Motor neuron (in vitro differentiated cells): ENCODE data around the gene APBB2. TPM values are rescaled to one million over a fixed set of nuclear protein-coding genes. Genes with fewer than 3 reads are reported as not detected.
A peak's percentile ranks its signal among the peaks of the same experiment; 100 is the strongest.
"Not testable (repeated sequence)": the region's sequence is repeated elsewhere in the genome, so short reads cannot be mapped to it uniquely, and the experiment has no call there.

ENCODE experiments used
- ATAC-seq, 8 experiments: fragments of 200-7000 bp; cut with Tn5 transposase; replicated peaks in 6 of 8; 2 replicates each; pipeline ENCODE4 v1.8.0; 2021; ENCODE audit warnings: mild to moderate bottlenecking in 8 of 8, moderate library complexity in 8 of 8
- H3K27ac ChIP-seq, 2 donors: fragments of 250-450 bp; sonication (Bioruptor Pico); 2 replicates each; pipeline ENCODE4 v1.9.0; 2021; ENCODE audit warnings: antibody characterized with exemption in 2 of 2, mild to moderate bottlenecking in 2 of 2, moderate library complexity in 1 of 2
- H3K4me1 ChIP-seq, 2 donors: fragments of 250-450 bp; sonication (Bioruptor Pico); replicated peaks in 1 of 2; 2 replicates each; pipeline ENCODE4 v1.6.1; 2021; ENCODE audit warnings: antibody characterized with exemption in 2 of 2, mild to moderate bottlenecking in 2 of 2, moderate library complexity in 1 of 2
- H3K4me3 ChIP-seq, 5 donors: fragments of 250-450 bp; sonication (Bioruptor Pico); 2 replicates each; pipeline ENCODE4 v1.9.0; 2021; ENCODE audit warnings: antibody characterized with exemption in 5 of 5, mild to moderate bottlenecking in 5 of 5, moderate library complexity in 4 of 5
- WGBS, 10 experiments: fragments of 450-650 bp; shearing (Covaris generic); methylation state at CpG; one replicate each; pipeline ENCODE4 v1.0.0; 2022; 5-methylcytosine and 5-hydroxymethylcytosine counted together
- in situ Hi-C, 9 experiments: fragments of 400-800 bp; cut with MboI; loops; one replicate each; pipeline ENCODE4 v1.15.0; 2021; ENCODE audit warnings: low sequenced_read_pairs in 9 of 9, low pct_unique_long_range_greater_than_20kb in 2 of 9; ENCODE audit not compliant: unreplicated experiment in 9 of 9
- total RNA-seq, 8 experiments: library from RNA; unstranded; fragments of 300-600 nt; gene quantifications; 2 replicates each; pipeline versions ENCODE4 v1.2.3 to v1.2.4, GENCODE V29; 2022

APBB2 gene
- total RNA-seq, 8 experiments from 2014 or later: 32.2 to 68.9 (median 52.0) TPM

- peak in 1 of 8 experiments; percentile 19 for ATAC-seq
- WGBS, 10 experiments: 78 to 100% (median 86%) methylated on average over 1 to 15 of the region's 19 CpGs; no CpG with 5 or more reads in 1 of the 10 experiments
- no peak overlapping the region for H3K27ac ChIP-seq
- no peak overlapping the region for H3K4me3 ChIP-seq
- in situ Hi-C loops: no loop called here
- no peaks in the 10 kb centered on the region for H3K4me1 ChIP-seq
Observed at GRCh38 chr4:40825014-40825838, 389.1 kb downstream of the APBB2 start.

GRCh38 chr4:40822420-40823166, 391.7 kb downstream of the APBB2 start:
- peak in 2 of 8 experiments; percentile 21 to 68 for ATAC-seq
- Histone ChIP-seq H3K4me3 (no peak overlapping the region), H3K4me1 (no peaks in the 10 kb centered on the region), H3K27ac (no peak overlapping the region)
- WGBS, 10 experiments: 53 to 100% (median 90%) methylated on average over 1 to 7 of the region's 8 CpGs; no CpG with 5 or more reads in 1 of the 10 experiments
- in situ Hi-C loops: no loop called here

GRCh38 chr4:40820101-40820500, 394.2 kb downstream of the APBB2 start:
- H3K27ac ChIP-seq: no peak overlapping the region
- in situ Hi-C loops: no loop called here
- WGBS, 10 experiments: 88 to 100% (median 93%) methylated on average over 2 to 8 of the region's 11 CpGs; no CpG with 5 or more reads in 3 of the 10 experiments
- no peak overlapping the region for H3K4me3 ChIP-seq
- no peak for ATAC-seq
- no peaks in the 10 kb centered on the region for H3K4me1 ChIP-seq

GRCh38 chr4:40817157-40817556, 397.2 kb downstream of the APBB2 start:
- WGBS, 10 experiments: 88 to 100% (median 100%) methylated on average over 1 to 6 of the region's 6 CpGs; no CpG with 5 or more reads in 3 of the 10 experiments
- in situ Hi-C loops, H3K27ac ChIP-seq, H3K4me3 ChIP-seq, H3K4me1 ChIP-seq, ATAC-seq: not testable (repeated sequence)

GRCh38 chr4:40812856-40813255, 401.5 kb downstream of the APBB2 start:
- no peak overlapping the region for H3K27ac ChIP-seq
- WGBS, 10 experiments: 24 to 100% (median 82%) methylated on average over 1 to 2 of the region's 2 CpGs; no CpG with 5 or more reads in 2 of the 10 experiments

GRCh38 chr4:40812386-40812785, 402.0 kb downstream of the APBB2 start:
- no peaks in the 10 kb centered on the region for H3K4me1 ChIP-seq
- H3K27ac ChIP-seq: no peak overlapping the region
- no peak for ATAC-seq
- no peak overlapping the region for H3K4me3 ChIP-seq
- 60 to 100% (median 94%) methylated on average over 1 to 8 of the region's 8 CpGs; no CpG with 5 or more reads in 1 of the 10 experiments for WGBS, 10 experiments
- in situ Hi-C loops: no loop called here

More at GRCh38 chr4:40812856-40813255, 401.5 kb downstream of the APBB2 start:
- no peak overlapping the region for H3K4me3 ChIP-seq
- in situ Hi-C loops: no loop called here
- H3K4me1 ChIP-seq: no peaks in the 10 kb centered on the region
- no peak for ATAC-seq

- in situ Hi-C loops: no loop called here
- Histone ChIP-seq H3K4me1 (no peaks in the 10 kb centered on the region), H3K4me3 (no peak overlapping the region), H3K27ac (no peak overlapping the region)
- ATAC-seq: no peak
- WGBS, 10 experiments: 51 to 100% (median 88%) methylated on average over 1 to 7 of the region's 7 CpGs
Observed at GRCh38 chr4:40811956-40812355, 402.4 kb downstream of the APBB2 start.

GRCh38 chr4:40808926-40809457, 405.4 kb downstream of the APBB2 start:
- Histone ChIP-seq H3K27ac (no peak overlapping the region), H3K4me3 (no peak overlapping the region), H3K4me1 (no peaks in the 10 kb centered on the region)
- 73 to 100% (median 90%) methylated on average over 1 to 7 of the region's 8 CpGs; no CpG with 5 or more reads in 2 of the 10 experiments for WGBS, 10 experiments
- no peak for ATAC-seq
- in situ Hi-C loops: no loop called here

GRCh38 chr4:40804598-40804997, 409.7 kb downstream of the APBB2 start:
- in situ Hi-C loops: no loop called here
- no peaks in the 10 kb centered on the region for H3K4me1 ChIP-seq
- ATAC-seq: no peak
- no peak overlapping the region for H3K27ac ChIP-seq
- H3K4me3 ChIP-seq: no peak overlapping the region
- WGBS, 10 experiments: 30 to 100% (median 80%) methylated on average over 1 to 2 of the region's 2 CpGs; no CpG with 5 or more reads in 5 of the 10 experiments

- H3K4me3 ChIP-seq: no peak overlapping the region
- H3K4me1 ChIP-seq: no peaks in the 10 kb centered on the region
- H3K27ac ChIP-seq: no peak overlapping the region
- 36 to 100% (median 90%) methylated on average over 1 to 3 of the region's 3 CpGs; no CpG with 5 or more reads in 1 of the 10 experiments for WGBS, 10 experiments
- ATAC-seq: no peak
- in situ Hi-C loops: no loop called here
Observed at GRCh38 chr4:40800064-40800463, 414.3 kb downstream of the APBB2 start.

GRCh38 chr4:40789771-40790170, 424.6 kb downstream of the APBB2 start:
- 77 to 100% (median 92%) methylated on average over 1 to 3 of the region's 3 CpGs for WGBS, 10 experiments

GRCh38 chr4:40789031-40789430, 425.3 kb downstream of the APBB2 start:
- no peak overlapping the region for H3K4me3 ChIP-seq
- H3K4me1 ChIP-seq: no peaks in the 10 kb centered on the region
- 40 to 100% (median 70%) methylated on average over 1 of the region's 1 CpG; no CpG with 5 or more reads in 4 of the 10 experiments for WGBS, 10 experiments
- ATAC-seq: no peak
- no peak overlapping the region for H3K27ac ChIP-seq
- in situ Hi-C loops: no loop called here

More at GRCh38 chr4:40789771-40790170, 424.6 kb downstream of the APBB2 start:
- Histone ChIP-seq H3K27ac (no peak overlapping the region), H3K4me1 (no peaks in the 10 kb centered on the region), H3K4me3 (no peak overlapping the region)
- ATAC-seq: no peak
- in situ Hi-C loops: no loop called here

- 0 to 100% (median 90%) methylated on average over 1 to 2 of the region's 2 CpGs; no CpG with 5 or more reads in 7 of the 10 experiments for WGBS, 10 experiments
- Histone ChIP-seq H3K27ac (no peak overlapping the region), H3K4me3 (no peak overlapping the region), H3K4me1 (no peaks in the 10 kb centered on the region)
- ATAC-seq: no peak
- in situ Hi-C loops: no loop called here
Observed at GRCh38 chr4:40788331-40788730, 426.0 kb downstream of the APBB2 start.
